HEK293 (cell line): Measurements from ENCODE around the gene AZIN2.

Source experiments
- BCL11B ChIP-seq: fragments of 450-650 bp; formaldehyde crosslinking; IDR thresholded peaks from 2 replicates; pipeline ENCODE4 v1.5.1; 2016; ENCODE audit warnings: low read depth, missing biosample characterization, missing genetic modification characterization
- KLF1 ChIP-seq: fragments of 450-650 bp; formaldehyde crosslinking; IDR thresholded peaks from 2 replicates; pipeline ENCODE4 v1.5.1; 2016; ENCODE audit warnings: missing biosample characterization, missing genetic modification characterization
- KLF10 ChIP-seq: fragments of 450-650 bp; IDR thresholded peaks from 2 replicates; pipeline ENCODE4 v1.5.1; 2018; ENCODE audit warnings: missing biosample characterization, mild to moderate bottlenecking, missing genetic modification characterization
- KLF17 ChIP-seq: fragments of 450-650 bp; formaldehyde crosslinking; IDR thresholded peaks from 2 replicates; pipeline ENCODE4 v1.5.1; 2016; ENCODE audit warnings: missing biosample characterization, missing genetic modification characterization
- KLF8 ChIP-seq: fragments of 450-650 bp; formaldehyde crosslinking; IDR thresholded peaks from 2 replicates; pipeline ENCODE4 v1.5.1; 2016; ENCODE audit warnings: missing biosample characterization, missing genetic modification characterization
- OVOL3 ChIP-seq: fragments of 450-650 bp; formaldehyde crosslinking; IDR thresholded peaks from 2 replicates; pipeline ENCODE4 v1.5.1; 2016; ENCODE audit warnings: missing biosample characterization, missing genetic modification characterization
- PRDM10 ChIP-seq: fragments of 450-650 bp; formaldehyde crosslinking; IDR thresholded peaks from 2 replicates; pipeline ENCODE4 v1.5.1; 2016; ENCODE audit warnings: missing biosample characterization, missing genetic modification characterization
- SP2 ChIP-seq: fragments of 450-650 bp; formaldehyde crosslinking; IDR thresholded peaks from 2 replicates; pipeline ENCODE4 v1.5.1; 2016; ENCODE audit warnings: missing biosample characterization, missing genetic modification characterization
- SP7 ChIP-seq: fragments of 450-650 bp; formaldehyde crosslinking; IDR thresholded peaks from 2 replicates; pipeline ENCODE4 v1.5.1; 2016; ENCODE audit warnings: missing biosample characterization, missing genetic modification characterization
- ZBTB11 ChIP-seq: fragments of 450-650 bp; formaldehyde crosslinking; conservative IDR thresholded peaks from 2 replicates; pipeline ENCODE4 v1.5.1; 2016; ENCODE audit warnings: low read depth, missing biosample characterization, missing genetic modification characterization
- ZBTB48 ChIP-seq: fragments of 450-650 bp; formaldehyde crosslinking; IDR thresholded peaks from 2 replicates; pipeline ENCODE4 v1.5.1; 2016; ENCODE audit warnings: missing biosample characterization, missing genetic modification characterization
- ZFP37 ChIP-seq: fragments of 450-650 bp; formaldehyde crosslinking; IDR thresholded peaks from 2 replicates; pipeline ENCODE4 v1.5.1; 2016; ENCODE audit warnings: missing biosample characterization, missing genetic modification characterization
- ZNF133 ChIP-seq: fragments of 450-650 bp; formaldehyde crosslinking; IDR thresholded peaks from 2 replicates; pipeline ENCODE4 v1.5.1; 2016; ENCODE audit warnings: missing biosample characterization, missing genetic modification characterization
- ZNF202 ChIP-seq: fragments of 450-650 bp; formaldehyde crosslinking; IDR thresholded peaks from 2 replicates; pipeline ENCODE4 v1.5.1; 2016; ENCODE audit warnings: missing biosample characterization, missing genetic modification characterization, borderline replicate concordance
- ZNF23 ChIP-seq: fragments of 450-650 bp; formaldehyde crosslinking; IDR thresholded peaks from 2 replicates; pipeline ENCODE4 v1.5.1; 2016; ENCODE audit warnings: missing biosample characterization, missing genetic modification characterization, borderline replicate concordance
- ZNF26 ChIP-seq: fragments of 450-650 bp; formaldehyde crosslinking; IDR thresholded peaks from 2 replicates; pipeline ENCODE4 v1.5.1; 2016; ENCODE audit warnings: missing biosample characterization, missing genetic modification characterization
- ZNF549 ChIP-seq: fragments of 450-650 bp; IDR thresholded peaks from 2 replicates; pipeline ENCODE4 v1.5.1; 2018; ENCODE audit warnings: missing biosample characterization, missing genetic modification characterization, mild to moderate bottlenecking, inconsistent platforms, moderate library complexity
- ZNF558 ChIP-seq: fragments of 450-650 bp; formaldehyde crosslinking; IDR thresholded peaks from 2 replicates; pipeline ENCODE4 v1.5.1; 2016; ENCODE audit warnings: missing biosample characterization, missing genetic modification characterization
- ZNF629 ChIP-seq: fragments of 450-650 bp; formaldehyde crosslinking; IDR thresholded peaks from 2 replicates; pipeline ENCODE4 v1.5.1; 2017; ENCODE audit warnings: missing biosample characterization, missing genetic modification characterization
- ZNF658 ChIP-seq: fragments of 450-650 bp; formaldehyde crosslinking; IDR thresholded peaks from 2 replicates; pipeline ENCODE4; 2016; ENCODE audit warnings: missing biosample characterization, missing genetic modification characterization

Gene AZIN2

GRCh38 chr1:33080885-33081553, at the start of gene AZIN2 (continued):
- peak; percentile 20; the same call in 1 of the 2 replicates for TF ChIP-seq PRDM10 (tag by site-specific recombination)
- TF ChIP-seq ZNF26 (tag by site-specific recombination) = no peak
- TF ChIP-seq KLF10 = no peak
- TF ChIP-seq SP7 (tag by site-specific recombination) = peak; percentile 27
- TF ChIP-seq BCL11B (tag by site-specific recombination) = no peak
- no peak for TF ChIP-seq ZNF658 (tag by site-specific recombination)
- TF ChIP-seq ZFP37 (tag by site-specific recombination) = no peak
- TF ChIP-seq KLF1 (tag by site-specific recombination) = peak; percentile 66
- TF ChIP-seq ZNF558 (tag by site-specific recombination) = no peak
- no peak for TF ChIP-seq ZNF549 (tag by site-specific recombination)
- TF ChIP-seq ZNF133 = no peak
- TF ChIP-seq KLF17 (tag by site-specific recombination) = no peak
- TF ChIP-seq OVOL3 = no peak
- peak; percentile 79 for TF ChIP-seq SP2
- TF ChIP-seq ZNF23 (tag by site-specific recombination) = no peak
- no peak for TF ChIP-seq ZBTB11 (tag by site-specific recombination)
- peak; percentile 46; the same call in 1 of the 2 replicates for TF ChIP-seq ZBTB48
- no peak for TF ChIP-seq ZNF629 (tag by site-specific recombination)
- no peak for TF ChIP-seq ZNF202 (tag by site-specific recombination)
- TF ChIP-seq KLF8 (tag by site-specific recombination) = peak; percentile 76; the same call in 1 of the 2 replicates
